ENCODE results near the gene CDH11. TPM values are rescaled to one million over a fixed set of nuclear protein-coding genes. Genes with fewer than 3 reads are reported as not detected.

CDH11 gene
- total RNA-seq, result 10 to 100 TPM; 64.4 to 92.2 TPM
- long read RNA-seq, donor 1, full-length matches to known transcripts, result 6 of 15 reads
- long read RNA-seq, donor 1, partial matches to known transcripts, result 7 of 15 reads
- long read RNA-seq, donor 1, other reads (novel, unspliced or antisense), result 2 of 15 reads
- long read RNA-seq, donor 2, partial matches to known transcripts, result 5 of 6 reads
- long read RNA-seq, donor 2, other reads (novel, unspliced or antisense), result 1 of 6 reads

- DNase-seq (ENCODE audit: low spot score), result peak; percentile 88
- intact Hi-C loops (cut with DNase I), result no loop called here
Measured at GRCh38 chr16:65121870-65122723, at the start of gene CDH11. TSS of gene CDH11 (minus strand) at chr16:65122063. CDS start at chr16:65004869, 117,194 bp downstream.

GRCh38 chr16:65154321-65154720 lies 32.5 kb upstream of the CDH11 start:
- intact Hi-C loops (cut with DNase I), result no loop called here
- DNase-seq (ENCODE audit: low spot score), result no peak

- intact Hi-C loops (cut with DNase I), result no loop called here
- no peak for DNase-seq (ENCODE audit: low spot score)
Measured at GRCh38 chr16:65153365-65154105, 31.7 kb upstream of the CDH11 start.

- intact Hi-C loops (cut with DNase I), result no loop called here
- DNase-seq (ENCODE audit: low spot score), result no peak
Measured at GRCh38 chr16:65148804-65149203, 26.9 kb upstream of the CDH11 start.

GRCh38 chr16:65142276-65142675 lies 20.4 kb upstream of the CDH11 start:
- no peak for DNase-seq (ENCODE audit: low spot score)
- intact Hi-C loops (cut with DNase I), result no loop called here

GRCh38 chr16:65136681-65137080 lies 14.8 kb upstream of the CDH11 start:
- intact Hi-C loops (cut with DNase I), result no loop called here
- DNase-seq (ENCODE audit: low spot score), result no peak

- intact Hi-C loops (cut with DNase I), result no loop called here
- no peak for DNase-seq (ENCODE audit: low spot score)
Measured at GRCh38 chr16:65126845-65127624, 5.2 kb upstream of the CDH11 start.

GRCh38 chr16:65125871-65126270 lies 4.0 kb upstream of the CDH11 start:
- intact Hi-C loops (cut with DNase I), result no loop called here

GRCh38 chr16:65125322-65125721 lies 3.5 kb upstream of the CDH11 start:
- intact Hi-C loops (cut with DNase I), result no loop called here
- DNase-seq (ENCODE audit: low spot score), result no peak

More at GRCh38 chr16:65125871-65126270, 4.0 kb upstream of the CDH11 start:
- no peak for DNase-seq (ENCODE audit: low spot score)

GRCh38 chr16:65124596-65124995 lies 2.7 kb upstream of the CDH11 start:
- no peak for DNase-seq (ENCODE audit: low spot score)
- intact Hi-C loops (cut with DNase I), result no loop called here

GRCh38 chr16:65124212-65124548 lies 2.3 kb upstream of the CDH11 start:
- no peak for DNase-seq (ENCODE audit: low spot score)
- intact Hi-C loops (cut with DNase I), result no loop called here

GRCh38 chr16:65123396-65124211 lies 1.7 kb upstream of the CDH11 start:
- DNase-seq (ENCODE audit: low spot score), result peak; percentile 84
- intact Hi-C loops (cut with DNase I), result no loop called here

GRCh38 chr16:65122724-65123395 lies 997 bp upstream of the CDH11 start:
- intact Hi-C loops (cut with DNase I), result no loop called here
- DNase-seq (ENCODE audit: low spot score), result peak; percentile 89

- peak; percentile 84 for DNase-seq (ENCODE audit: low spot score)
- intact Hi-C loops (cut with DNase I), result no loop called here
Measured at GRCh38 chr16:65120831-65121721, 787 bp downstream of the CDH11 start.

- intact Hi-C loops (cut with DNase I), result no loop called here
- no peak for DNase-seq (ENCODE audit: low spot score)
Measured at GRCh38 chr16:65120461-65120830, 1.4 kb downstream of the CDH11 start.

- DNase-seq (ENCODE audit: low spot score), result no peak
- intact Hi-C loops (cut with DNase I), result loop anchor here in 1 of 2 donors (5.0 kb wide), 1 partner anchor 968 kb away; no protein-coding TSS in a partner anchor
Measured at GRCh38 chr16:65119901-65120401, 1.9 kb downstream of the CDH11 start.

GRCh38 chr16:65119435-65119834 lies 2.4 kb downstream of the CDH11 start:
- intact Hi-C loops (cut with DNase I), result loop anchor here in 1 of 2 donors (5.0 kb wide), 1 partner anchor 967 kb away; no protein-coding TSS in a partner anchor

More at GRCh38 chr16:65119435-65119834, 2.4 kb downstream of the CDH11 start:
- DNase-seq (ENCODE audit: low spot score), result no peak

All from posterior vena cava (tissue), 2 donors.